HG02973 (cell line): ENCODE results near the gene TBX15.
A peak's percentile ranks its signal among the peaks of the same experiment; 100 is the strongest.
"Not testable (repeated sequence)": the region's sequence is repeated elsewhere in the genome, so short reads cannot be mapped to it uniquely, and the experiment has no call there.

Source experiments
- ATAC-seq: cut with Tn5 transposase; IDR thresholded peaks from one replicate; pipeline ENCODE4 v1.9.1; 2021; ENCODE audit warnings: moderate library complexity; ENCODE audit not compliant: unreplicated experiment

TBX15 gene

DNA sequence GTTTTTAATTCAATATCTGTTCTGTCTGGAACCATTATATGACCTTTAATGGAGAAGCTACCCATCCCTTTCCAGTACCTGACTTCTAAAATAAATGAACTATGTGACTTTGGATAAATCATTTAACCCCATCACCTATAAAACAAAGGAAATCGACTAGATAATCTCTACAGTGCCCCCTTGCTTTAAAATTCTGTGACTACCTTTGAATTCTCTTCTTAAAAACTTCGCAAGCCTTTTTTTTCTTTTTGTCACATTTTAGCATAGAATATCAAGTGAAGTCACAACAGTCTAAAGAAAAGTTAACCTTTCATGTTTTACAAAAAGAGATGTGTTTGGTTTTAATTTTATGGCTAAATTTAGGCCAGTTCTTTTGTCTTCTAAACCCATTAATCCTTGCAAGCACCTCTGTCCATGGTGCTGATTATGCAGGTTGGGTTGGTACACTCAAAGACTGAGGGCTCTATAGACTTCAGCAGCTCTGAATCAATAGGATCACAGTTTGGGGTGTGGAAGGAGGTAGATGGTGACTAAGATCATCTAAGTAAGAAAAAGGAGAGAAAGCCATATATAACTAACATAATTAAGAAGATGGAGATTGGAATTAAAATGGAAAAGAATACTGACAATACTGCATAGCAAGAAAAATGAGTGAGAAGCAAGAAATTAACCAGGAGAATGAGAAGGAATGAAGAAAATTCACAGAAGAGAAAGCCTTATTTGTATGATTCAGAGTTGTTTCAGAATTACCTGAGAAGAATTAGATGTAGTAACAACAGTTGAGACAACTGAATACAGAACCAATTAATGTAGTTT, 59.2 kb downstream of the TBX15 start:
- ATAC-seq: no peak

DNA sequence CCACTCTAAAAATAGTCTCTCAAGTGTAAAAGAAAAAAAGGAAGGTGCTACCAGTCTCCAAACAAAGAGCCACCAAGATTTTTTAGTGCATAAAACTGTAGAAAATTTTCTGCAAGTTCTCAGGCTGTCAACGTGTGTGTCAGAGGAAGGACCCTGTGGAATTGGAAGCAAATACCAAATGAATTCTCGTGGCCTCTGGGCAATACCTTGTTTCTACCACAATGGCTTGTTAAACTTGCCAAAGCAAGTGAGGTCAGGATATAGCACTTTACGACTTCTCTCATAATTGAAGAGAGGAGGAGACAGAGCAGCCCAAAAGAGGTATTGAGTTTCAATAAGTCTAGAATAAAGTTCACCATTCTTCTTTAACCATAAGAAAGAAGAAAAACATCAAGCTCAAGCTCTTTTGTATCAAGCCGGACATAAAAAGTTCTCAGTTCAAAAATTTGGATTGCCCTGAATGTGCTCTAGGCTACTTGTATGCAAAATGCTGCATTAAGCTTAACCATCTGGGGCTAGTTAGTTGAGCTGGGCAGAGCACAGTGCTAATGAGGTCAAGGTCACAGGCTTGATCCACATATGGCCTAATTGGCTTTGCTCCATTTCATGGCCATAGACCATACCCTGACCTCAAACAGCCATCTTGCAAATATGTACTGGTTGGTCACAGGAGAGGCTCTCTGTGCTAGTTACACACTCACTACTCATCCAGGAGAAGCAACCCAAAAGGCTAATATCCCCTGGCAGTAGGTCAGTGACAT, 60.5 kb downstream of the TBX15 start:
- ATAC-seq: no peak

DNA sequence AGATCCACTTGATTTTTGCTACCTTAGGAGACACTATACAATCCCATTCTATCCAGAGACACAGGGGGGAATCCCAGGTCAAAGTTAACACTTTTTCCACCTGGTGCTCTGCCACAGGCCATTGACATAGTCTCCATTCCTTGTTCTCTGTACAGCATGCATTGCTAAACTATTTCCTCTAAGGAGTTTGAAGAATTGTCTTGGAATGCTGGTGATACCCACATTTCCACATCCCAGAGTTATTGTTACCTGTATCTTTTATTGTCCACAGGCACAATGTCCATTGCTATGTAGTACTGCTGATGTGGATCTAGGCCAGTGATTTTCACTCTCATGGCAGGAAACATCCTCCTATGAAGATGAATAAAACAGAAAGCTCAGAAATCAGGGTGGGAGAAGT, 61.9 kb downstream of the TBX15 start:
- no peak for ATAC-seq

DNA sequence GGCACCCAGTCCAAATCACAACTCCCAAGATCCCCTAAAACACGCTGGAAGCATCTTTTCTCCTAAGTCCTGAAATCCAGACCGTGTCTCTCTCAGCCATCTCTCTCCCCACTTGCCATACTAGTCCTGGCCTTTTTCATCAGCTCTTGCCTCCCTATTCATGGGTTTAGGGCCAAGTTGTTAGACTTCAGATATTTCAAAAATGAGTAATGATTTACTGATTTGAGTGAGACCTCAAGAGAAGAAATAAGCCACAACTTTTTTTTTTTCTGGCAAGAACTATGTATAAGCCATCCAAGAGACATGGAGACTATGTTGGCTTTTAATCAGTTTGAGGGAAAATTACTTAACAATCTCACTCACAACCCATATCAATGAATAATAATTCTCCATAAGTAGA, 62.5 kb downstream of the TBX15 start:
- no peak for ATAC-seq

DNA sequence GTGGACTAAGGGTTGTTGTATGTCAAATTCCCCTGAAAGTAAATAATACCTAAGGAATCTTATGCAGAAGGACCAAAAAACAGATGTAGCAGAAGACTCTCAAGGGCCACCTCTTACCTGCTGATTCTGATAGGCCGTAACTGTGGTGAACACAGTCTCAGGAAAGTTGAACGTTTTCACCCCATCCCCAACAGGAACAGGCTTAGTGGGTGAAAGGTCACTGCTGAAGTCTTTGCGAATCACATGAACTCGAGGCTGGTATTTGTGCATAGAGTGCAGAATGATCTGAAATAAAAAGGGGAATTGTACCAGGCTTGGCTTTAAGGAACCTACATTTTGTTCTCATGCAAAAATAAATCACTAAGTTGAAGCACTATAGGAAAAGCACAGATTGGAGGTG, 64.8 kb downstream of the TBX15 start:
- no peak for ATAC-seq

DNA sequence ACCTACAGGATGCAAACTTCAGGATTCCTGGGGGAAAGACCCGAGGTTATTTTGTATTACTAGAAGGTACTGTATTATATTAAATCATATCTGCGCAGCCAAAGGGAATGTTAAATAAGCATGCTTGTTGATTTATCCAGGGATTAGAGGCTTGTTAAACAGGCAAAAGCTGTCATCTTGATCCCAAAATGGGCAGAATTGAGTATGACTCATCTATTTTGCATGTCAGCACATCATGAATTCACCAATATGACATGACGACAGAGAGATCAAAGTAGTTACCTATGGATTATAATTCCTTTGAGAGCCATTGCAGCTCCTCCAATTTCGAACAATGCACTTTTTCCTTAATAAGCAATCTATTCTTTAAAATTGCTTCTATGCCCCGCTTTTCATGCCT, 66.1 kb downstream of the TBX15 start:
- no peak for ATAC-seq

DNA sequence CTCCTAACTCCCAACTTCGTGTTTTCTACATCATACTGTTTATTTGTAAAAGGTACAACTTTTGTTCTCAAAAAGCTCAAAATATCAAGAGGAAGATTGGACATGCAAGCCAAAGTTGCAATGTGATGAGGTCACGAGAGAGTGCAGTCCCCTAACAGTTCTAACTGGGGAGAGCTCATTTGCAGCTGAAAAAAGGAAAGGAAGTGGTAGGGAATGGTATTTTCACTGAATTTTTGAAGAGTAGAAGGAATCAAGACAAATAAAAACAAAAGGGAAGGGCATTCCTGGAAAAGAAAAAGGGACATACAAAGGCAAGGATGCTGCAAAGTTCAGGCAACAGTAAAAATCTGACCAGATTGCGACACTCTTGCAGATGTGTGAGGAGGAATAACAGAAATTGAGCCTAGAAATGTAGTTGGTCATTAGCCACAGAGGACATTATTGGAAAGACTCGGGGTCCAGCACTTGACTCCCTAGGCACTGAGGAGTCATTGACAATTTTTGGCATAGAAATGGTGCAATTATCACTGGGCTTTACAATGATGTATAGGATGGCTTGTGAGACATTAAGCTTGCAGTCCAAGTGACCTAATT, 67.9 kb downstream of the TBX15 start:
- no peak for ATAC-seq

DNA sequence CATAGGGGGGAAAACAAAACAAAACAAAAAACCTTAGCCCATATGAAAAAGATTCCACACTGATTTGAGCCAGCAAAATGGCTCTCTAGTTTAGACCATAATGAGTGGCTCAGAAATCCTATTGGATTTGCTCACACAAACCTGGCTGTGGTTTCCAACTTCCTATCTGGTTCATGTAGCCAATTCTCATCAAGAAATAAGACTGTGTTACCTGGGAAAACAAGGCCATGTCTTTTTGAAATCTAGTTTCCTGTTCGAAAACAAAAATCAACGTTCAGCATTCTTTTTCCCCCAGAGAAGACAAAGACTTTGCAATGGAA, 69.2 kb downstream of the TBX15 start:
- ATAC-seq: no peak

DNA sequence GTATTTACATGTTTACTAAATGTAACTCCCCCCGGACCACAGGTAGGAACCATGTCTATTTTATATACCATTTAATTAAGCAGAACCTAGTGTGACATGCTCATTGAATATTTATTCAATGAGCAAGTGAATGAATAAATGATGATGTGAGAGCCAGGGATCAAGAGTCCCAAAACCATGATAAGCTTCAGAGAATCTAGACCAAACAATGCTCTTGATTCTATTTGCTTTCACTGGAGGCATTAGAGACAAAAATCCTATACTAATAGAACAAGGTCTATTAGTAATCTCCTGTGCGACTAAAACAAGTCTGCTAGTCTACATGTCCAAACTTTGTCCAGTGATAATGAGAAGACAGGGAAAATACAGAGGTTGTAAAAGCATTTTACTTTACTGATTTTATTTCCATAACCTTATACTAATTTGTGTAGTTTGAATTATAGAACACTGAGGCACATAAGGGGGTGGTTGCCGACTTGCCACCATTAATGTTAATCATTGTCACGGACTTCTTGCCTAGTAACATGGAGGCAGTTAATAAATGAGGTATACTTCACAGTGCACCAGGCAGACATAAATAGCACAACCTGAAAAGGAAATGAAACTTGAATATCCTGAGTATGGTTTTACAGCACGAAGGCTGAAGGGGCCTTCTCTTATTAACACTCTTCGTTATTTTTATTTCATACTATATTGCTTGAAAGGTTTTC, 69.8 kb downstream of the TBX15 start:
- peak; percentile 79 for ATAC-seq

DNA sequence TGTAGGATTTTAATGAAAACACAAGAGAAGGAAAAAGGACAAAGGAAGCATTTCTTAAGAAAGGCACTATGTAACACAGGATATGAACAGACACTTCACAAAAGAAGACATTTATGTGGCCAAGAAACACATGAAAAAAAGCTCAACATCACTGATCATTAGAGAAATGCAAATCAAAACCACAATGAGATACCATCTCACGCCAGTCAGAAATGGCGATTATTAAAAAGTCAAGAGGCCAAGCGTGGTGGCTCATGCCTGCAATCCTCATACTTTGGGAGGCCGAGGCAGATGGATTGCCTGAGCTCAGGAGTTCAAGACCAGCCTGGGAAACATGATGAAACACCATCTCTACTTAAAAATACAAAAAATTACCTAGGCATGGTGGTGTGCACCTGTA, 71.8 kb downstream of the TBX15 start:
- ATAC-seq: not testable (repeated sequence)

DNA sequence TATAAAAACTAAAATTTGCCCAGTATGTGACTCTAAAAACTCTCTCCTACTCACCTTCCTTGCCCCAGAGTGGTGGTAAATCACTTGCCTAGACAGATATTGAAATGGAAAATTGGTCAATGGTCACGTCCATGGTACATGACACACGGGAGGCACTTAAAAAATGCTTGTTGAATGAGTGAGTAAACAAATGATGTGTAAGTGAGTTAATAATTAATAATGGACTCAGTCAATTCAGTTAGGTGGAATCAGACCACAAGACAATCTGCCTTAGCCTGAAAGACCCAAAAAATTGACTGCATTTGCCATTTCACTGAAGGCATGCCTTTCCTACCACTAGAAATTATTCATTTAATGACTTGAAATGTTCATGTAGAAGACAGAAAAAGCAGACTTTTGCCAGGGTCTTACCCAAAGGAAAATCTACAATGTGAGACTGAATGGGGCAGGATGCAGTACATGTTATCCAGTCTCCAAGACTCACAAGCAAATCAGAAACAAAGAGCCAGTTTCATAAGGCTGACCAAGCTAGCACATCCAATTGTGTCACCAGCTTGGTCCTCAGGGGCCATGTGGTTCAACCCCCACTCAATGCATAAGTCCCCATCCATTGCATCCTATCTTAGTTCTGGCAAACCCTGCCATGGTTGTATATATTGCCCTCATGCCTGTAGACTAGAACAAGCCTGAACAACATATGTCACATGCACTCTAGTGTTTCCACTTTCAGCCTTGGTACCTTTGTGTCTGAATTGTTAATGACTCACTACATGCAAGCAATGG, 73.6 kb downstream of the TBX15 start:
- peak; percentile 48 for ATAC-seq

DNA sequence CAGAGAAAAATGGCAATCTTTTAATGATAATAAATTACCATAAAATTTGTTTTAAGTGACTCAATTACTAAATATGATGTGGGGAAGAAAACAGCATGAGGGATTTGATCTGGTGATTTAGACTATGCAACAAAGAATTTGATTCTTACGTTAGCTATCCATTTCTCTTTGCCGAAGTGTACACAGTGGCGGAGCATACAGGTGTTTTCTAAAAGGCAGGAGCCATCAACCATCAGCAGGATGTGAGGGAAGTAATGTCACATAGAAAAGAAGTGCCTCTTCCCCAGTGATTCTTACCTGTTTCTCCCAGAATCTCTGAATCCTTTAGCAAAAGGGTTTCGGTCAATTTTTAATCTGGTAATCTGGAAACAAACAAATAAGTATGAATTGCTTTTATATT, 74.3 kb downstream of the TBX15 start:
- no peak for ATAC-seq

DNA sequence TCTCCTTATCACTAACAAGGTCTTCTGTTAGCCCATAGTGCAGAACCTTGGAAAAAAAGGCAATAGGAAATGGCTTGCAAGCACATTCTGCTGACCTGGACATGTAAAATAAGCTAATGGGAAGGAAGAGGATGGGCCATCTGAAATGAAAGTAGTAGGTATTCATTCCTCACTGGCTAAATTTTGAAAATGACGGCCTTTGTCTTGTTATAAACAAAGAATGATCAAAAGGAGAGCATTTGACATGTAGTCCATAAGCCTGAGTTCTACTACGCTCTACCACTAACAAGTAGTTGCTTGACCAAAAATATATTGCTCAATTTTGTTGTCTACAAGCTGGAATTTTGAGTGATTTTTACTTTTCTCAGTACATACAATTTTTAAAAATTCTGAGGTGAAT, 75.6 kb downstream of the TBX15 start:
- no peak for ATAC-seq

DNA sequence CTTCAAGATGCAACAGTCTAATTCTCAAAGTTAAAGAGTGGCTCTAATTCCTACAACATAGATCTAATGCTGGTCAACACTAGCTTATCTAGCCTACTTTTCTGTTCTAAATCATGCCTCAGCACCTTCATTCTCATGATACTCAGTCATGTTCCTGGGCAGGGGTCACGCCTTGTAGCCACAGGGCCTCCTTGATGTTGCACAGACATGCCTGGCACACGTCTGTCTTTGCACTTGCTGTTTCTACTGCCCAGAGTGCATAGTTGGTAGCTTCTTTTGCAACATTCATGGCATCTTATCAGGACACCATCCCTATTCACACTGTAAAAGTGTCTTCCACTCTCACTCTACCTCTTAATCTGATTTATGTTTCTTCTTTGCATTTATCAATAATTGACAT, 76.6 kb downstream of the TBX15 start:
- ATAC-seq: no peak

DNA sequence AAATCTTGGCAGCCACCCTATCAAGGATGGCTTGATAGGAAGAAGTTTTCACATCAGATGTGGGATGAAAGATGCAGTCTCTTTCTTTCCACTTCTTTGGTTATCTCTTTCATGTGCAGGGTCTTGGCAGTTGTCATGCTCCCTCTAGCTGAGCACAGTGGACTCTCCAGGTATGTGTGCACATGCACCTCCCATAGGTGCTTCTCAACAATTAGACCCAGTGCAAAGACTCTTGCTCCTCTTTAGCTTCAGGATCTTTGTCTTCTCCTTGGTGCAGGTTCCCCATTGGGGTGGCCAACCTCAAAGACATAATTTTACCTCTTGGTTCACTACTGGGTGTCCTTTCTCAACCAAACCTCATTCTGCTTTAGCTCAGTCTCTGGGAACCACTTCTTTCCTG, 80.7 kb downstream of the TBX15 start:
- no peak for ATAC-seq

DNA sequence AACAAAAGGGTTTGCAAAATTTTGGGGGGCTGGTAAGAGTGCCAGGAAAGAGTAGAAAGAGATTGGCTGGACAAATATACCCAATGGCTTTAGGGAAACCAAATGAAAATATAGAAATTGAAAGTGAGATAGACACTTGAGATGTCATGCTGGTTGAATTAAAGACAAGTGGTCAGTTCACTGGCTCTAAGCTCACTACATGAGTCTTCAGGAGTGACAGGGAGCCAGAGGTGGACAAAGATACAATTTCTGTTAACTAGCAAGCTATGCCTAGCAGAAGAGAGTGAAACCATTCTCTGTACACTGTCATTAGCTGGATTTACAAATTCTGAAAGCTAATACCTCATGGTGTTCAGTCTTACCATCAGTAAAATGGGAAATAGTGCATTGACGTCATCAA, 82.5 kb downstream of the TBX15 start:
- no peak for ATAC-seq

DNA sequence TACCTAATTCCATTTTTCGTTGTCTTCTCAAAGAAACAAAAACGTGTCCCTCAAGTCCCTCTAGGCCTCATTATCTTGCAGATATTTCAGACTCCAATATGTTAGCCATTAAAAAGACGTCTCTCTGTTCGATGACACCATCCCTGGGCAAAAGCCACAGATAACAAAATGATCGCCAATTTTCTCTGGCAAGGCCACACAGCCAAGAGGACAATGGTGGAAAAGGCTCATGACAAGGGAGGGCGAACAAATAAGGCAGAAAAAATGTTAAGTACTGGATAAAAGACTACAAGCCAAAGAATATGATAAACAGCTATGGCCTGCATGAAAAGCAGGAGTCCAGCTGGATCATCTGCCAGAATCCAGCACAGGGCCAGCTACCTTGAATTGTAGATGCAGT, 82.9 kb downstream of the TBX15 start:
- ATAC-seq: no peak

DNA sequence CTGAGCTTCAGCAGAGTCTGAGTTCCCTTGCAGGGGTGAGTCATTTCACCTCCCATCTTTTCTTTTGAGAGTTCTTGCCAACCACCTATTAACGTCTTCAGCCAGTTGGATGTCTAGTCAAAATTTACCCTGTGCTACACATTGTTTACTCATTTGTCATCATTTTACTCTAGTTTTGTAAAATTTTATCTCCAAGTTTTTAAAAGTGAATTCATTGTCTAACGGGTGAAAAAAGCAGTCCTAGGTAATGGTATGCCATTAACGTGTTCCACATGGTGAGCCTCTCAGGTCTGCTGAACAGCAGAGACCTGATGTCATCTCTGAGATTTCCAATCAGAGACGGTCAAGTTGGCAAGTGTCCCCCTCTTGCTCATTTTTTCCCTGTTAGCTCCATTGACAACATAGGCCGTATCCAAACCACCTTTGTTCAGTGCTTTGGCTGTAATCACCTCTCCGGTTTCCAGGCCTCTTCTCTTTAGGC, 85.4 kb downstream of the TBX15 start:
- ATAC-seq: no peak

DNA sequence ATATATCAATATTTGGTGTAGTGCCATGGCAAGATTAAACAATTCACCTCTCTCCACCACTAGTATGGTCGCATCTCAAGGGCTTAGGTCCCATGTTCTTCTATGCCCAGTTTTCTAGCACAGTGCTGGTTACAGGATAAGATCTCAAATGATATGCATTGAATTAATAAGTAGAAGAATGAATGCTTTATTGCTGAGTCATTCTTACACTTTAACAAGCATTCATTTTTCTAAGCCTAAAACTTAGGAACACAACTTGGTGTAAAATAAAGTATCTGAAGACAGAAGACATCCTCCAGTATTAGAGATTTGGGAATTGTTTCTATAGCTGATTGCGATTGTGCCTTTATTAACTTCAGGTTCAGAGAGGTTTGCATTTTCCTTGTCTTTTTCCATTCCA, 85.8 kb downstream of the TBX15 start:
- ATAC-seq: no peak

DNA sequence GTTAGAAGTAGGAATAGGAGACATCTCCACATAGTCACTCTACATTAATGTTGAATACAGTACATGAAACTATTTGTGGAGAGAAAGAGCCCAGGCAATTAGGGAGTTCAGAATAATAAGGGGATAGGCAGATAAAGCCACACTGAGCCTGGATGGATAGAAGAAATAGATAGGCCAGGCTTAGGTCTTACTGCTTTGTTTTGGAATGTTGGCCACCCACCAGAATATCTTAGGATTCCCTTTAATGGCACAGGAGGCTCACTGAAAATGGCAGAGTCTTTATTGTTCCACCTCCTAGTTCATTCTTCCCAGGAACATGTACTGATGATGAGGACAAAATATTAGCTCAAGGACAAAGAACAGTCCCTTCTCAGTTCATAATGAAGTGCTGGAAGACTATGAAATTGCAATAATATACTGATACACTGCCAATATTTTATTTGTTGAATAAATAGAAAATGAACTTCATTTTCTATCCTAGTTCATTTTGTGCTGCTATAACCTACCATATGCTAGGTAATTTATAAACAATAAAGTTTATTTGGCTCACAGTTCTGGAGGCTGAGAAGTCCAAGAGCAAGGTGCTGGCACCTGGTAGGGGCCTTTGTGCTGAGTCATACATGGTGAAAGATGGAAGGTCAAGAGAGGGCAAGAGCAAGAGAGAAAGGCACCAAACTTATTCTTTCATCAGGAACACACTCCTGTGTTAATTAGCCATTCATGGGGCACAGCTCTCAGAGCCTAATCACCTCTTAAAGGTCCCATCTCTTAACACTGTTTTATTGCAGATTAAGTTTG, 87.3 kb downstream of the TBX15 start:
- ATAC-seq: no peak
